SH-SY5Y (cell line): Measurements from ENCODE around the gene CAMK1G.

Experiments used
- GATA2 ChIP-seq: IDR thresholded peaks from 2 replicates; pipeline ENCODE4 v1.6.1; 2011; ENCODE audit warnings: mild to moderate bottlenecking, low read depth, low read length
- GATA3 ChIP-seq: IDR thresholded peaks from 2 replicates; pipeline ENCODE4 v1.6.1; 2011; ENCODE audit warnings: low read depth, mild to moderate bottlenecking, low read length, moderate library complexity

The CAMK1G gene

DNA sequence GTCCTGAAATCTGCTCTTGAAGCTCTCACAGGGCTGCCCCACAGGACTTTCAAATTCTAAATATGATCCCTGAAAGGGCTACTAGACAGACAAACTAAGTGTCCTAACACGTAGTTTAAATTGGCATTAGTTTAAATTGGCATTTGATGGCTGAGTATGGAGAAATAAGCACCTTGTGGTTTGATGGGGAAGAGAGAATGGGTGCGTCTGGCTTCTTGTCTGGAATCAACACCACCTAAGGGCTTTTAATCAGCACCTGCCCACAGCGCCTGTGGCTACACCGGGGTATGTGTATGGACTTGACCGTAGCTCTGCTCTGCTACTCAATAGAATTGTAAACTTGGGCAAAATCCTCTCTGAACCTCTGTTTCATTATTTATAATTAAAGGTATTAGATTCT, 74.4 kb downstream of the CAMK1G start:
- TF ChIP-seq GATA2 (no peak), GATA3 (no peak)

DNA sequence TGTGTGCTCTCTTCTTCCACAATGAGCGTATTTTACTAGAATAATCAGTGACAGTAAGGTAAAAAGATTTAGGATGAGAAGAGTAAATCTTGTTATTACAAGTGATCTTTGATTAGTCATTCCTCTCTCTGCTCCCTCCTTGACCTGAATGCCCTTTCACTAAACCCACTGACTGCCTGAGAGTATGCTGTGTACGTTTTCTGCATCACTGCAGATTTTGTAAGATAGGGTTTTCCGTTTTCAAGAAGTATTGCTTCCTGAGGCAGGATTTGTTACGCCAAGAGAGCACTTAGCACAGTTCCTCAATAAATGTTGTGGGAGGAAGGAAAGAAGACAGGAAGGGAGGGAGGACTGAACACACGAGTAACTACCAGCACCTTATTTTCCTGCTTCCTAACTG, 76.4 kb downstream of the CAMK1G start:
- TF ChIP-seq GATA3, result no peak
- no peak for TF ChIP-seq GATA2

DNA sequence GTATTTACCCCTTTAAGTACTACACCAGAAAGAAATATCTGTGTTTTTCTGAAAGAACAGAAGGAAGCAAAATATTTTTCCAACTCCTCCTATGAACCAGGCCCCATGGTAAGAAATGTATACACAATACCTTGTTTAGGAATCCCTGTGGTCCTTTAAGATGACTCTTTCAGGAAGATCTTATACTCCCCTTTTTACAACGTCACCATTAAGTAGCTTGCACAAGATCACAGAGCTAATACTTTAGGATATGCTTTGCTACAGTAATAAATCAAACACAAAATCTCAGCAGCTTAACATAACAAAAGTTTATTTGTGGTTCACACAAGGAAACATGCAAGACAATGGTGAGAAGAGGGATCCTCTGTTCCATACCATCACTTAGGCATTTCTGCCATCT, 77.6 kb downstream of the CAMK1G start:
- TF ChIP-seq GATA3 (no peak), GATA2 (no peak)

DNA sequence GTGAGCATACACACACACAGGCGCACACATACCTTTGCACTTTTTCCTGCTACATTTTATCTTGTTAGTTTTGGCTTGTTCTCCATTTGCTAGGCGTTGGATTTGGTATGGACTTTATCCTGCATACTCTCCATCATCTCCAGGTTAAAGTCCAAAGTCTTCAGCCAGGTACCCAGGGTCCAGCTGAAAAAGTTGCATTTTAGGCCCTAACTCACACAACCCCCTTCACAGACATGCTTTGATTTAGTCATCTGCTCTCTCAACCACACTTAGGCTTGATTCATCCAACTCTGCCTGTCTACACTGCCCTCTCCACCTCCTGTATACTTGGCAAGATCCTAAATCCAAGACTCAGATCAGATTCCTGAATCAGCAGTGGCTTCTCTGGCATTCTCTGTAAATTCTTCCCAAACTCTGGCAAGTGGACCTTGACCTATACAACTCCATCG, 79.4 kb downstream of the CAMK1G start:
- TF ChIP-seq GATA3, result no peak
- TF ChIP-seq GATA2, result no peak
